Keratinocyte (primary cell): Measurements from ENCODE around the gene KRTAP2-3. TPM values are rescaled to one million over a fixed set of nuclear protein-coding genes. Genes with fewer than 3 reads are reported as not detected.
"Not testable (repeated sequence)": the region's sequence is repeated elsewhere in the genome, so short reads cannot be mapped to it uniquely, and the experiment has no call there.

Source experiments
- DNase-seq: peaks from one replicate; pipeline ENCODE4 v3.0.0-alpha.2; 2011; ENCODE audit warnings: low read depth, missing footprints, low spot score
- FAIRE-seq: peaks from 2 replicates; lab custom pipeline; 2011; peaks lifted over from hg19 to GRCh38; lab: Jason Lieb, UNC
- H2AFZ ChIP-seq: 2 replicates; pipeline ENCODE4 v1.6.0; 2012; ENCODE audit warnings: low read length, control low read depth, inconsistent platforms; ENCODE audit not compliant: control insufficient read depth
- H3K27ac ChIP-seq: 2 replicates; pipeline ENCODE4 v1.5.1; 2011; ENCODE audit warnings: low read length; ENCODE audit not compliant: control insufficient read depth, insufficient read depth
- H3K27me3 ChIP-seq: 3 replicates; pipeline ENCODE4 v1.6.0; 2011; ENCODE audit warnings: low read length; ENCODE audit not compliant: control insufficient read depth, insufficient read depth; ENCODE audit errors: extremely low read depth
- H3K36me3 ChIP-seq, 2 experiments: 2 replicates in 1 of 2; 3 replicates in 1 of 2; pipeline ENCODE4 v1.5.1; 2011; ENCODE audit warnings: low read length in 2 of 2, mild to moderate bottlenecking in 1 of 2; ENCODE audit not compliant: control insufficient read depth in 2 of 2, insufficient read depth in 2 of 2; ENCODE audit errors: extremely low read depth in 1 of 2
- H3K4me1 ChIP-seq: 3 replicates; pipeline ENCODE4 v1.5.1; 2011; ENCODE audit warnings: low read length; ENCODE audit not compliant: control insufficient read depth, insufficient read depth; ENCODE audit errors: extremely low read depth
- H3K4me2 ChIP-seq: 3 replicates; pipeline ENCODE4 v1.6.0; 2011; ENCODE audit warnings: low read depth, low read length; ENCODE audit not compliant: control insufficient read depth, insufficient read depth; ENCODE audit errors: extremely low read depth
- H3K4me3 ChIP-seq, 3 experiments: fragments of 200-600 bp in 1 of 3; sonication (generic) in 1 of 3; 2 replicates in 2 of 3; 3 replicates in 1 of 3; pipeline ENCODE4 v1.5.1; 2011 to 2016; ENCODE audit warnings: low read length in 3 of 3, mild to moderate bottlenecking in 3 of 3, control low read depth in 2 of 3, inconsistent platforms in 1 of 3, low read depth in 1 of 3, mixed read lengths in 1 of 3, mixed run types in 1 of 3, moderate library complexity in 1 of 3; ENCODE audit not compliant: control insufficient read depth in 2 of 3, insufficient read depth in 2 of 3; ENCODE audit errors: extremely low read depth in 1 of 3
- H3K79me2 ChIP-seq: 2 replicates; pipeline ENCODE4 v1.6.0; 2012; ENCODE audit warnings: low read length; ENCODE audit not compliant: control insufficient read depth, insufficient read depth
- H3K9ac ChIP-seq: 3 replicates; pipeline ENCODE4 v1.6.0; 2011; ENCODE audit warnings: low read length; ENCODE audit not compliant: control insufficient read depth, insufficient read depth; ENCODE audit errors: extremely low read depth
- H3K9me1 ChIP-seq: 3 replicates; pipeline ENCODE4 v1.6.0; 2011; ENCODE audit warnings: low read length; ENCODE audit not compliant: control insufficient read depth, insufficient read depth; ENCODE audit errors: extremely low read depth
- H3K9me3 ChIP-seq: 2 replicates; pipeline ENCODE4 v1.5.1; 2012; ENCODE audit warnings: low read depth, low read length; ENCODE audit not compliant: control insufficient read depth
- H4K20me1 ChIP-seq: 3 replicates; pipeline ENCODE4 v1.6.0; 2011; ENCODE audit warnings: low read length; ENCODE audit not compliant: control insufficient read depth, insufficient read depth; ENCODE audit errors: extremely low read depth
- EZH2 ChIP-seq: IDR thresholded peaks from one replicate; pipeline ENCODE4 v1.6.1; 2012; ENCODE audit warnings: inconsistent platforms, mild to moderate bottlenecking, low read length, moderate library complexity
- dilution Hi-C: fragments of 300-500 bp; cut with MboI; formaldehyde crosslinking; loops from one replicate; pipeline ENCODE4 v1.7.0; 2020; ENCODE audit warnings: low sequenced_read_pairs; ENCODE audit not compliant: extremely low pct_ligation_motif_present
- polyA plus RNA-seq, 5 experiments: library from polyadenylated mRNA; depleted of rRNA in 3 of 5; stranded (reverse) in 3 of 5; stranded (forward) in 1 of 5; unstranded in 1 of 5; fragments of >200 nt; gene quantifications; 1 replicate in 1 of 5; 2 replicates in 3 of 5; 3 replicates in 1 of 5; pipeline versions ENCODE4 v1.2.1 to v1.2.3, GENCODE V29; 2011 to 2012; ENCODE audit warnings: missing spikeins in 2 of 5, low read depth in 1 of 5, low replicate concordance in 1 of 5
- TF ChIP-seq, protein P1 (sequence below), 3 experiments: IDR thresholded peaks in 1 of 3; conservative IDR thresholded peaks in 1 of 3; optimal IDR thresholded peaks in 1 of 3; 2 replicates in 2 of 3; 3 replicates in 1 of 3; pipeline versions ENCODE3 to v1.5.1; 2011; ENCODE audit warnings: low read length in 3 of 3, mild to moderate bottlenecking in 3 of 3, moderate library complexity in 2 of 3, control low read depth in 1 of 3, inconsistent platforms in 1 of 3; ENCODE audit not compliant: insufficient read depth in 2 of 3; ENCODE audit errors: extremely low read depth in 1 of 3

The KRTAP2-3 gene
- polyA plus RNA-seq, 1 donor (not counting 4 experiments of a cell fraction or from before 2014, with no cell fraction given), result 8.4 TPM

DNA sequence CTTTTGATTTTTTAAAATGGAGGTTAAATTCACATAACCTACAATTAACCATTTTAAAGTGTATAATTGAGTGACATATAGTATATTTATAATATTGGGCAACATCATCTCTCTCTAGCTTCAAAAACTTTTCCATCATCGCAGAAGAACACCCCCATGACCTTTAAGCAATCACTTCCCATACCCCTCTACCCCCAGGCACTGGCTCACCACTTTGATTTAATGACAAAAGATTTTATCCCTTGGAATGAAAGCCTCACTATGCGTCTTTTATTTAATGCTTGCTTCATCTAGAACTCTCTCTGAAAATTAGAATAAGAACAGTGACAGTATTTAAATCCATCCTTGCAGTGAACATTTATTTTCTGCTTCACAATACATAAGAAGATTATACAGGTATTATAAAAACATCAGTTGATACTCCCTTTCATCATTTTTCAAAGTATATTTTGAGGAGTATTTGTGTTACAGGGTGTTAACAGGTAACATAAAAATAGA lies 22.0 kb downstream of the KRTAP2-3 start:
- H3K9me3 ChIP-seq, result no peaks in the 10 kb centered on the region
- no peak overlapping the region for H2AFZ ChIP-seq
- no peak for FAIRE-seq
- no peaks in the 10 kb centered on the region for H3K79me2 ChIP-seq
- TF ChIP-seq, protein P1, sequence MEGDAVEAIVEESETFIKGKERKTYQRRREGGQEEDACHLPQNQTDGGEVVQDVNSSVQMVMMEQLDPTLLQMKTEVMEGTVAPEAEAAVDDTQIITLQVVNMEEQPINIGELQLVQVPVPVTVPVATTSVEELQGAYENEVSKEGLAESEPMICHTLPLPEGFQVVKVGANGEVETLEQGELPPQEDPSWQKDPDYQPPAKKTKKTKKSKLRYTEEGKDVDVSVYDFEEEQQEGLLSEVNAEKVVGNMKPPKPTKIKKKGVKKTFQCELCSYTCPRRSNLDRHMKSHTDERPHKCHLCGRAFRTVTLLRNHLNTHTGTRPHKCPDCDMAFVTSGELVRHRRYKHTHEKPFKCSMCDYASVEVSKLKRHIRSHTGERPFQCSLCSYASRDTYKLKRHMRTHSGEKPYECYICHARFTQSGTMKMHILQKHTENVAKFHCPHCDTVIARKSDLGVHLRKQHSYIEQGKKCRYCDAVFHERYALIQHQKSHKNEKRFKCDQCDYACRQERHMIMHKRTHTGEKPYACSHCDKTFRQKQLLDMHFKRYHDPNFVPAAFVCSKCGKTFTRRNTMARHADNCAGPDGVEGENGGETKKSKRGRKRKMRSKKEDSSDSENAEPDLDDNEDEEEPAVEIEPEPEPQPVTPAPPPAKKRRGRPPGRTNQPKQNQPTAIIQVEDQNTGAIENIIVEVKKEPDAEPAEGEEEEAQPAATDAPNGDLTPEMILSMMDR (optimal IDR thresholded peaks at IDR 0.05 in 1 of 3, IDR thresholded peaks at IDR 0.05 in 1 of 3, conservative IDR thresholded peaks at IDR 0.05 in 1 of 3; ENCODE audit: extremely low read depth in 1 of 3, insufficient read depth in 2 of 3, low read length in 3 of 3), result no peak
- no peak for TF ChIP-seq EZH2
- H3K4me2 ChIP-seq, result no peak overlapping the region
- no peaks in the 10 kb centered on the region for H3K9me1 ChIP-seq
- H4K20me1 ChIP-seq, result no peaks in the 10 kb centered on the region
- H3K36me3 ChIP-seq, result no peaks in the 10 kb centered on the region
- DNase-seq, result no peak
- no peak overlapping the region for H3K9ac ChIP-seq
- no peaks in the 10 kb centered on the region for H3K27me3 ChIP-seq
- no peaks in the 10 kb centered on the region for H3K4me1 ChIP-seq
- H3K4me3 ChIP-seq, result no peak overlapping the region
- H3K27ac ChIP-seq, result no peak overlapping the region
- dilution Hi-C loops, result no loop called here

DNA sequence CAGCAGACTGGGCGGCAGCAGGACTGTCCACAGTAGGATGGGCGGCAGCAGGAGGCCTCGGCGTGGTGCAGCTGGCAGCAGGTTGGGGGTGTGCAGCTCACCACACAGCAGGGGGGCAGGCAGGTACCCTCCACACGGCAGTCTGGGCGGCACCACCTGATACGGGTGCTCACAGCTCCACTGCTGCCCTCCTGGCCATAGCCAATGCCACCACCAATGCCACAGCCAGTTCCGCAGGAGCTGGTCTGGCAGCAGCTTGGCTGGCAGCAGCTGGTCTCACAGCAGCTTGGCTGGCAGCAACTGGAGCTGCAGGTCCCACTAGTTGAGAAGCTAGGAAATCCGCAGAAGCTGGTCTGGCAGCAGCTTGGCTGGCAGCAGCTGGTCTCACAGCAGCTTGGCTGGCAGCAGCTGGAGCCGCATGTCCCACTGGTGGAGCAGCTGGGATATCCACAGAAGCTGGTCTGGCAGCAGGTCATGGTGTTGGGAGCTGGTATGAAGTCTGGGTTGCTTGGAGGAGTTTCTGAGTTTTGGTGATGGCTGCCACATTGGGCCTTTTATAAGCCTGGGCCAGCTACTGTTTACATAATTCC lies 25.5 kb downstream of the KRTAP2-3 start, which contains the start of gene KRTAP1-3:
TSS of gene KRTAP1-3 (minus strand) at position 529 of the 590 bp plus-strand sequence. CDS start at position 476, 53 bp downstream.
- H3K4me2 ChIP-seq, H3K4me1 ChIP-seq, H2AFZ ChIP-seq, H3K36me3 ChIP-seq, H3K9me3 ChIP-seq, H3K27ac ChIP-seq, H3K27me3 ChIP-seq, dilution Hi-C loops, H3K4me3 ChIP-seq, H3K9ac ChIP-seq, H3K79me2 ChIP-seq, DNase-seq, FAIRE-seq, H3K9me1 ChIP-seq, H4K20me1 ChIP-seq: not testable (repeated sequence)
